Peyer's patch (tissue), 4 donors: ENCODE data around the gene ABCC4.

ENCODE experiments used
- POLR2A ChIP-seq, 2 donors: fragments of 450-650 bp; IDR thresholded peaks; one replicate each; pipeline ENCODE4 v1.5.1; 2017; ENCODE audit warnings: antibody characterized with exemption in 2 of 2, mild to moderate bottlenecking in 2 of 2, moderate library complexity in 2 of 2
- TF ChIP-seq, protein P1 (sequence below), 6 experiments: fragments of 450-650 bp in 4 of 6; fragments of 200-600 bp in 2 of 6; sonication (generic) in 1 of 6; IDR thresholded peaks; one replicate each; pipeline ENCODE4 v1.5.1; 2017 to 2019; ENCODE audit warnings: antibody characterized with exemption in 6 of 6, mild to moderate bottlenecking in 3 of 6, moderate library complexity in 1 of 6

GRCh38 chr13:95326695-95327094 is 25.4 kb upstream of the ABCC4 start:
- TF ChIP-seq, protein P1, sequence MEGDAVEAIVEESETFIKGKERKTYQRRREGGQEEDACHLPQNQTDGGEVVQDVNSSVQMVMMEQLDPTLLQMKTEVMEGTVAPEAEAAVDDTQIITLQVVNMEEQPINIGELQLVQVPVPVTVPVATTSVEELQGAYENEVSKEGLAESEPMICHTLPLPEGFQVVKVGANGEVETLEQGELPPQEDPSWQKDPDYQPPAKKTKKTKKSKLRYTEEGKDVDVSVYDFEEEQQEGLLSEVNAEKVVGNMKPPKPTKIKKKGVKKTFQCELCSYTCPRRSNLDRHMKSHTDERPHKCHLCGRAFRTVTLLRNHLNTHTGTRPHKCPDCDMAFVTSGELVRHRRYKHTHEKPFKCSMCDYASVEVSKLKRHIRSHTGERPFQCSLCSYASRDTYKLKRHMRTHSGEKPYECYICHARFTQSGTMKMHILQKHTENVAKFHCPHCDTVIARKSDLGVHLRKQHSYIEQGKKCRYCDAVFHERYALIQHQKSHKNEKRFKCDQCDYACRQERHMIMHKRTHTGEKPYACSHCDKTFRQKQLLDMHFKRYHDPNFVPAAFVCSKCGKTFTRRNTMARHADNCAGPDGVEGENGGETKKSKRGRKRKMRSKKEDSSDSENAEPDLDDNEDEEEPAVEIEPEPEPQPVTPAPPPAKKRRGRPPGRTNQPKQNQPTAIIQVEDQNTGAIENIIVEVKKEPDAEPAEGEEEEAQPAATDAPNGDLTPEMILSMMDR (IDR thresholded peaks at IDR 0.05), result no peak
- TF ChIP-seq POLR2A (IDR thresholded peaks at IDR 0.05), result no peak
